ENCODE measurements around the gene SNUPN. TPM values are rescaled to one million over a fixed set of nuclear protein-coding genes. Genes with fewer than 3 reads are reported as not detected.

SNUPN gene
- total and polyA plus RNA-seq, 2 donors (not counting 1 experiment from before 2014, with no cell fraction given), result 32.1 to 32.7 TPM

GRCh38 chr15:75578948-75579920 is 46.3 kb downstream of the SNUPN start, which contains the start of gene PTPN9:
PTPN9 (minus strand) TSS chr15:75579315; CDS start chr15:75578776, 539 bp downstream.
- peak within 1 kb of the TSS; percentile 68 for H3K27ac ChIP-seq (ENCODE audit: insufficient read depth, low read length)
- TF ChIP-seq EZH2 (IDR thresholded peaks at IDR 0.05; ENCODE audit: low read length, missing control alignments) (no peak), CTCF (conservative IDR thresholded peaks at IDR 0.05 in 1 of 2, IDR thresholded peaks at IDR 0.05 in 1 of 2; ENCODE audit: low read depth in 1 of 2, low read length in 2 of 2) (peak; percentile 10 to 33)
- H3K27me3 ChIP-seq (ENCODE audit: control insufficient read depth, insufficient read depth, low read length), result no peaks in the 10 kb centered on the region
- H3K9me3 ChIP-seq (ENCODE audit: control insufficient read depth, insufficient read depth, low read depth, low read length), result no peaks in the 10 kb centered on the region
- H3K4me3 ChIP-seq (replicated peaks in 1 of 4; ENCODE audit: control extremely low read depth in 1 of 4, insufficient read depth in 1 of 4, low read depth in 3 of 4, low read length in 4 of 4), result peak within 1 kb of the TSS; percentile 57 to 94 (median 74)
- no peaks in the 10 kb centered on the region for H4K20me1 ChIP-seq (ENCODE audit: control insufficient read depth, extremely low read depth, insufficient read depth, low read length)
- H3K79me2 ChIP-seq (ENCODE audit: control insufficient read depth, insufficient read depth, low read length), result peaks cover 37% of the 10 kb centered on the region
- H3K36me3 ChIP-seq (ENCODE audit: control insufficient read depth, insufficient read depth, low read length), result no peaks in the 10 kb centered on the region
- H3K9ac ChIP-seq (ENCODE audit: insufficient read depth, low read length), result peak within 1 kb of the TSS; percentile 80
- DNase-seq (ENCODE audit: low read depth in 2 of 2), result peak; percentile 77 to 81
- peak within 1 kb of the TSS; percentile 68 for H2AFZ ChIP-seq (ENCODE audit: low read length)
- peak within 1 kb of the TSS; percentile 77 for H3K4me2 ChIP-seq (ENCODE audit: extremely low read depth, insufficient read depth, low read length)
- H3K4me1 ChIP-seq (ENCODE audit: control insufficient read depth, extremely low read depth, insufficient read depth, low read length), result peaks cover 5% of the 10 kb centered on the region

GRCh38 chr15:75578173-75578947 is 47.2 kb downstream of the SNUPN start:
- Histone ChIP-seq H3K9me3 (ENCODE audit: control insufficient read depth, insufficient read depth, low read depth, low read length) (no peaks in the 10 kb centered on the region), H3K27ac (ENCODE audit: insufficient read depth, low read length) (peak overlapping the region; percentile 68), H3K4me2 (ENCODE audit: extremely low read depth, insufficient read depth, low read length) (peak overlapping the region; percentile 77), H4K20me1 (ENCODE audit: control insufficient read depth, extremely low read depth, insufficient read depth, low read length) (no peaks in the 10 kb centered on the region), H3K36me3 (ENCODE audit: control insufficient read depth, insufficient read depth, low read length) (no peaks in the 10 kb centered on the region), H3K79me2 (ENCODE audit: control insufficient read depth, insufficient read depth, low read length) (peaks cover 46% of the 10 kb centered on the region), H3K9ac (ENCODE audit: insufficient read depth, low read length) (peak overlapping the region; percentile 80), H3K4me1 (ENCODE audit: control insufficient read depth, extremely low read depth, insufficient read depth, low read length) (peaks cover 5% of the 10 kb centered on the region), H3K4me3 (replicated peaks in 1 of 4; ENCODE audit: control extremely low read depth in 1 of 4, insufficient read depth in 1 of 4, low read depth in 3 of 4, low read length in 4 of 4) (peak overlapping the region; percentile 57 to 94 (median 74)), H3K27me3 (ENCODE audit: control insufficient read depth, insufficient read depth, low read length) (no peaks in the 10 kb centered on the region), H2AFZ (ENCODE audit: low read length) (peak overlapping the region; percentile 19)
- DNase-seq (ENCODE audit: low read depth in 2 of 2), result peak; percentile 22 to 34
- TF ChIP-seq EZH2 (IDR thresholded peaks at IDR 0.05; ENCODE audit: low read length, missing control alignments) (no peak), CTCF (conservative IDR thresholded peaks at IDR 0.05 in 1 of 2, IDR thresholded peaks at IDR 0.05 in 1 of 2; ENCODE audit: low read depth in 1 of 2, low read length in 2 of 2) (no peak)
